ENCODE measurements around the gene AP2M1.

The AP2M1 gene

GRCh38 chr3:184173374-184173722, 1.3 kb upstream of the AP2M1 start:
- H3K9ac ChIP-seq (ENCODE audit: low read length): no peak overlapping the region
- H3K4me3 ChIP-seq (ENCODE audit: low read depth, low read length): no peak overlapping the region
- no peak overlapping the region for H3K4ac ChIP-seq (ENCODE audit: low read depth, low read length)
- no peak for DNase-seq
- peaks cover 2% of the 10 kb centered on the region for H3K9me3 ChIP-seq (ENCODE audit: insufficient read depth, low read depth, low read length)
- peaks cover 23 to 33% of the 10 kb centered on the region in 2 experiments for H3K4me1 ChIP-seq (ENCODE audit: control insufficient read depth in 1 of 2, insufficient read depth in 2 of 2, low read length in 2 of 2)
- H2BK120ac ChIP-seq (ENCODE audit: insufficient read depth, low read length, poor library complexity): no peak overlapping the region
- no peak overlapping the region for H3K14ac ChIP-seq (ENCODE audit: low read length)
- peaks cover 21% of the 10 kb centered on the region for H3K79me1 ChIP-seq (ENCODE audit: low read length)
- H3K79me2 ChIP-seq (ENCODE audit: control insufficient read depth, insufficient read depth, low read length, poor library complexity): peaks cover 20% of the 10 kb centered on the region
- H3K36me3 ChIP-seq (ENCODE audit: control insufficient read depth in 1 of 2, insufficient read depth in 2 of 2, low read length in 2 of 2): peaks cover 51 to 58% of the 10 kb centered on the region in 2 experiments
- peak overlapping the region; percentile 5 for H3K27ac ChIP-seq (ENCODE audit: low read depth, low read length)
- H2BK12ac ChIP-seq (ENCODE audit: low read length): no peak overlapping the region
- no peaks in the 10 kb centered on the region for H3K27me3 ChIP-seq (ENCODE audit: insufficient read depth, low read length)
- H3K4me2 ChIP-seq (ENCODE audit: low read length): no peak overlapping the region
- H2BK5ac ChIP-seq (ENCODE audit: low read depth, low read length, poor library complexity): no peak overlapping the region
- no peak overlapping the region for H2AFZ ChIP-seq (ENCODE audit: insufficient read depth, low read length, poor library complexity)
- no peak overlapping the region for H4K8ac ChIP-seq (ENCODE audit: low read depth, low read length)
- no peak overlapping the region for H3K18ac ChIP-seq (ENCODE audit: low read length)
- no peak overlapping the region for H4K12ac ChIP-seq (ENCODE audit: low read depth, low read length)
- H2AK5ac ChIP-seq (ENCODE audit: low read length): no peak overlapping the region
- no CpG with 5 or more reads among the region's 2 CpGs for WGBS (ENCODE audit: extremely low coverage, insufficient coverage, insufficient read length)
- no peak overlapping the region for H3K23ac ChIP-seq (ENCODE audit: low read length)
- H4K91ac ChIP-seq (ENCODE audit: low read depth, low read length): no peak overlapping the region

GRCh38 chr3:184174284-184174645, 390 bp upstream of the AP2M1 start:
- Histone ChIP-seq H3K9me3 (ENCODE audit: insufficient read depth, low read depth, low read length) (peaks cover 4% of the 10 kb centered on the region), H3K4me3 (ENCODE audit: low read depth, low read length) (no peak overlapping the region), H3K4me2 (ENCODE audit: low read length) (no peak overlapping the region), H2AFZ (ENCODE audit: insufficient read depth, low read length, poor library complexity) (no peak overlapping the region), H3K14ac (ENCODE audit: low read length) (no peak overlapping the region), H4K8ac (ENCODE audit: low read depth, low read length) (no peak overlapping the region), H3K4me1 (ENCODE audit: control insufficient read depth in 1 of 2, insufficient read depth in 2 of 2, low read length in 2 of 2) (peaks cover 23 to 30% of the 10 kb centered on the region in 2 experiments), H4K91ac (ENCODE audit: low read depth, low read length) (no peak overlapping the region), H2AK5ac (ENCODE audit: low read length) (no peak overlapping the region), H3K4ac (ENCODE audit: low read depth, low read length) (no peak overlapping the region), H3K36me3 (ENCODE audit: control insufficient read depth in 1 of 2, insufficient read depth in 2 of 2, low read length in 2 of 2) (peaks cover 52 to 59% of the 10 kb centered on the region in 2 experiments), H3K9ac (ENCODE audit: low read length) (no peak overlapping the region), H3K79me1 (ENCODE audit: low read length) (peaks cover 21% of the 10 kb centered on the region), H3K79me2 (ENCODE audit: control insufficient read depth, insufficient read depth, low read length, poor library complexity) (peaks cover 20% of the 10 kb centered on the region), H2BK12ac (ENCODE audit: low read length) (no peak overlapping the region), H3K27ac (ENCODE audit: low read depth, low read length) (peak overlapping the region; percentile 32), H2BK120ac (ENCODE audit: insufficient read depth, low read length, poor library complexity) (no peak overlapping the region), H3K27me3 (ENCODE audit: insufficient read depth, low read length) (no peaks in the 10 kb centered on the region), H3K18ac (ENCODE audit: low read length) (no peak overlapping the region), H4K12ac (ENCODE audit: low read depth, low read length) (no peak overlapping the region), H3K23ac (ENCODE audit: low read length) (no peak overlapping the region), H2BK5ac (ENCODE audit: low read depth, low read length, poor library complexity) (no peak overlapping the region)
- DNase-seq: no peak
- no CpG with 5 or more reads among the region's 4 CpGs for WGBS (ENCODE audit: extremely low coverage, insufficient coverage, insufficient read length)

GRCh38 chr3:184175506-184175905, 851 bp downstream of the AP2M1 start:
- Histone ChIP-seq H3K14ac (ENCODE audit: low read length) (peak overlapping the region; percentile 90), H3K4me1 (ENCODE audit: control insufficient read depth in 1 of 2, insufficient read depth in 2 of 2, low read length in 2 of 2) (peaks cover 23 to 30% of the 10 kb centered on the region in 2 experiments), H3K27ac (ENCODE audit: low read depth, low read length) (peak overlapping the region; percentile 96), H3K27me3 (ENCODE audit: insufficient read depth, low read length) (no peaks in the 10 kb centered on the region), H2BK5ac (ENCODE audit: low read depth, low read length, poor library complexity) (peak overlapping the region; percentile 96), H3K9ac (ENCODE audit: low read length) (peak overlapping the region; percentile 94), H3K79me1 (ENCODE audit: low read length) (peaks cover 21% of the 10 kb centered on the region), H3K9me3 (ENCODE audit: insufficient read depth, low read depth, low read length) (peaks cover 4% of the 10 kb centered on the region), H3K4ac (ENCODE audit: low read depth, low read length) (peak overlapping the region; percentile 89), H3K23ac (ENCODE audit: low read length) (no peak overlapping the region), H3K4me2 (ENCODE audit: low read length) (peak overlapping the region; percentile 89), H2AFZ (ENCODE audit: insufficient read depth, low read length, poor library complexity) (peak overlapping the region; percentile 65), H2BK12ac (ENCODE audit: low read length) (peak overlapping the region; percentile 21), H4K12ac (ENCODE audit: low read depth, low read length) (peak overlapping the region; percentile 93), H2AK5ac (ENCODE audit: low read length) (peak overlapping the region; percentile 88), H3K36me3 (ENCODE audit: control insufficient read depth in 1 of 2, insufficient read depth in 2 of 2, low read length in 2 of 2) (peaks cover 50 to 58% of the 10 kb centered on the region in 2 experiments), H3K4me3 (ENCODE audit: low read depth, low read length) (peak overlapping the region; percentile 94), H4K8ac (ENCODE audit: low read depth, low read length) (peak overlapping the region; percentile 81), H3K18ac (ENCODE audit: low read length) (peak overlapping the region; percentile 93), H3K79me2 (ENCODE audit: control insufficient read depth, insufficient read depth, low read length, poor library complexity) (peaks cover 20% of the 10 kb centered on the region), H4K91ac (ENCODE audit: low read depth, low read length) (peak overlapping the region; percentile 99), H2BK120ac (ENCODE audit: insufficient read depth, low read length, poor library complexity) (peak overlapping the region; percentile 90)
- peak in 1 of 2 donors; percentile 32 for DNase-seq
- no CpG with 5 or more reads among the region's 8 CpGs for WGBS (ENCODE audit: extremely low coverage, insufficient coverage, insufficient read length)

GRCh38 chr3:184175981-184176376, 1.3 kb downstream of the AP2M1 start:
- peaks cover 2% of the 10 kb centered on the region for H3K9me3 ChIP-seq (ENCODE audit: insufficient read depth, low read depth, low read length)
- peak overlapping the region; percentile 45 for H3K14ac ChIP-seq (ENCODE audit: low read length)
- H3K4me1 ChIP-seq (ENCODE audit: control insufficient read depth in 1 of 2, insufficient read depth in 2 of 2, low read length in 2 of 2): peaks cover 19 to 28% of the 10 kb centered on the region in 2 experiments
- no peak overlapping the region for H2BK12ac ChIP-seq (ENCODE audit: low read length)
- H3K4ac ChIP-seq (ENCODE audit: low read depth, low read length): no peak overlapping the region
- H3K36me3 ChIP-seq (ENCODE audit: control insufficient read depth in 1 of 2, insufficient read depth in 2 of 2, low read length in 2 of 2): peaks cover 50 to 58% of the 10 kb centered on the region in 2 experiments
- peaks cover 20% of the 10 kb centered on the region for H3K79me2 ChIP-seq (ENCODE audit: control insufficient read depth, insufficient read depth, low read length, poor library complexity)
- WGBS (ENCODE audit: extremely low coverage, insufficient coverage, insufficient read length): no CpG with 5 or more reads among the region's 3 CpGs
- no peak overlapping the region for H2BK120ac ChIP-seq (ENCODE audit: insufficient read depth, low read length, poor library complexity)
- H3K18ac ChIP-seq (ENCODE audit: low read length): no peak overlapping the region
- DNase-seq: no peak
- H3K4me3 ChIP-seq (ENCODE audit: low read depth, low read length): no peak overlapping the region
- H3K23ac ChIP-seq (ENCODE audit: low read length): no peak overlapping the region
- peak overlapping the region; percentile 89 for H3K4me2 ChIP-seq (ENCODE audit: low read length)
- H2AFZ ChIP-seq (ENCODE audit: insufficient read depth, low read length, poor library complexity): no peak overlapping the region
- H3K27me3 ChIP-seq (ENCODE audit: insufficient read depth, low read length): no peaks in the 10 kb centered on the region
- H4K12ac ChIP-seq (ENCODE audit: low read depth, low read length): no peak overlapping the region
- H4K8ac ChIP-seq (ENCODE audit: low read depth, low read length): peak overlapping the region; percentile 11
- H3K79me1 ChIP-seq (ENCODE audit: low read length): peaks cover 21% of the 10 kb centered on the region
- H3K9ac ChIP-seq (ENCODE audit: low read length): peak overlapping the region; percentile 59
- peak overlapping the region; percentile 45 for H2BK5ac ChIP-seq (ENCODE audit: low read depth, low read length, poor library complexity)
- peak overlapping the region; percentile 96 for H3K27ac ChIP-seq (ENCODE audit: low read depth, low read length)
- H2AK5ac ChIP-seq (ENCODE audit: low read length): no peak overlapping the region
- H4K91ac ChIP-seq (ENCODE audit: low read depth, low read length): no peak overlapping the region
